Medulla oblongata (tissue), 1 donor: ENCODE results near the gene PCK2.

Experiments used
- DNase-seq: peaks from one replicate; pipeline ENCODE4 v3.0.0-alpha.2; 2015; ENCODE audit errors: extremely low spot score

The PCK2 gene

DNA sequence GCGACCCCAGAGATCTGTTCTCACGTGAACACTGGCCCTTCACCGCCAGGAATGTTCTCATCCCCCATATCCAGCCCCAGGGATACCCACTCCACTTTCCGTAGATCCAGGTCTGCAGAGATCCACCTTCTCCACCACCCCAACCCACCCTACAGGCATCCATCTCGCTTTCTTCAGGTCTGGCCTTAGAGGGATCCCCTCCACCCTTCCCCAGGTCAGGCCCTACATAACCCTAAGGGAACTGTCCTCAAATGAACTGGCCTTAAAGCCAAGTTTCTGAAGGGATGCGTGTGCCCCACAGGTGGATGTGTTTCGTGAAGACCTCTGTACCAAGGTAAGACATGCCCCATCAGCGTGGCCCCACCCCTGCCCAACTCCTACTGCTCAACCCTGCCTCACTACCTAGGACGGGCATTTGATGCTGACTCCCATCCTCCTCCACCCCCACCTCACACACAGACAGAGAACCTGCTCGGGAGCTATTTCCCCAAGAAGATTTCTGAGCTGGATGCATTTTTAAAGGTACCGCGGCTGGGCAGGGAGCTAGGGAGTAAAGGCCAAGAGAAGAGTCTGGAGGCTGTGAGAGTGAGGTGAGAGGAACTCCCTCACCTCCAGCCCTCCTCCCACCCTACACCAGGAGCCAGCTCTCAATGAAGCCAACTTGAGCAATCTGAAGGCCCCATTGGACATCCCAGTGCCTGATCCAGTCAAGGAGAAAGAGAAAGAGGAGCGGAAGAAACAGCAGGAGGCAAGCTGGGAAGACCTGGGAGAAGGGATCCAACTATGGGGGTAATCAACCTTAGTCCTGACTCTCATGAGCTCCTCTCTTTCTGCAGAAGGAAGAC lies 42.8 kb downstream of the PCK2 start:
- DNase-seq = no peak

DNA sequence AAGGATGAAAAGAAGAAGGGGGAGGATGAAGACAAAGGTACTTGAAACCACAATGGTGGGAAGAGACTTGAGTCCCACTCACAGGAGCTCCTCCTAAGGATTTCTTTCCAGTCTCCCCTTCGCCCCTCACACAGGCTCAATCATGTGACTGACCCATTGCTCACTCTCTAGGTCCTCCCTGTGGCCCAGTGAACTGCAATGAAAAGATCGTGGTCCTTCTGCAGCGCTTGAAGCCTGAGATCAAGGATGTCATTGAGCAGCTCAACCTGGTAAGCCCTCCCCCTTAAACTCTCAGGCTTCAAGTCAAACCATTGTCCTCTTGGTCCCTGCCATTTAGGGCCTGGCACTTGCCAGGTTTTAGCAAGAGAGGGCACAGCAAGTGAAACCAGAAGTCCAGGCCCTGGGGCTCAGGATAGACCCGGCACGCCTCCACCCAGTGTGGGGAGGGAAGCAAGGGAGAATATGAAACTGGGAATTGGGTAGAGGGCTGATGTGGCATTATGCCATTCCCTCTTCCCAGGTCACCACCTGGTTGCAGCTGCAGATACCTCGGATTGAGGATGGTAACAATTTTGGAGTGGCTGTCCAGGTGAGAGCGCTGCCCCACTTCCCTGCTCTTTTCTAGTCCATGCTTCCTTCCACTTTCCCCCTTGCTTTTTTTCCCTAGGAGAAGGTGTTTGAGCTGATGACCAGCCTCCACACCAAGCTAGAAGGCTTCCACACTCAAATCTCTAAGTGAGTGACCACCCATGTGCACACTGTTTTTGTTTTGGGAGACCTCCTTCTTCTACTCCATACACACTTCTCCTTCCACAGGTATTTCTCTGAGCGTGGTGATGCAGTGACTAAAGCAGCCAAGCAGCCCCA lies 43.7 kb downstream of the PCK2 start:
- DNase-seq = no peak

DNA sequence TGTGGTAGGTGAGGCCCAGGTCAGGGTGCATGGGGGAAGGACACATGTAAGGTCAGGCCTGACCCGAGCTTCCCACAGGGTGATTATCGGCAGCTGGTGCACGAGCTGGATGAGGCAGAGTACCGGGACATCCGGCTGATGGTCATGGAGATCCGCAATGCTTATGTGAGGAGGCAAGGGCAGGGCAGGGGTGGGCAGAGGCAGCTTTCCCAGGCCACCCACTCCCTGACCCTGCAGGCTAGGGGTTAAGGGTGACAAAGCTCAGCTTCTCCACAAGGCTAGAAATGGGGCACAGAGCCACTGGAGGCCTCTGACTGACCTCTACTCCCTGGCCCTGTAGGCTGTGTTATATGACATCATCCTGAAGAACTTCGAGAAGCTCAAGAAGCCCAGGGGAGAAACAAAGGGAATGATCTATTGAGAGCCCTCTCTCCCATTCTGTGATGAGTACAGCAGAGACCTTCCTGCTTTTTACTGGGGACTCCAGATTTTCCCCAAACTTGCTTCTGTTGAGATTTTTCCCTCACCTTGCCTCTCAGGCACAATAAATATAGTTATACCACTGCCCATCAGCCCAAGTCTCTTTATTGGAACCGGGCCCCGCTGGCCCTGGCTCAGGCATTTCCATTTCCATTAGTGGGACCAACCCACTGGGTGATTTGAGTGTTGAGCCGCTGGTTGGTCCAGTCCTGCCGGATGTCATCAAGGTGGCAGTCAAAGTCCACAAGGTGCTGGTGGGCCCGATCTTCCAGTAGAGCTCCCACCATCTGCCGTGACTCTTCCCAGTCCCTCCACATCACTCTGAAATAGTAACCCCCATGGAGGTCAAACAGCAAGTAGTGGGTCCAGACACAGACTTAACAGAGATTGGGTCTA lies 44.5 kb downstream of the PCK2 start:
- DNase-seq = no peak

DNA sequence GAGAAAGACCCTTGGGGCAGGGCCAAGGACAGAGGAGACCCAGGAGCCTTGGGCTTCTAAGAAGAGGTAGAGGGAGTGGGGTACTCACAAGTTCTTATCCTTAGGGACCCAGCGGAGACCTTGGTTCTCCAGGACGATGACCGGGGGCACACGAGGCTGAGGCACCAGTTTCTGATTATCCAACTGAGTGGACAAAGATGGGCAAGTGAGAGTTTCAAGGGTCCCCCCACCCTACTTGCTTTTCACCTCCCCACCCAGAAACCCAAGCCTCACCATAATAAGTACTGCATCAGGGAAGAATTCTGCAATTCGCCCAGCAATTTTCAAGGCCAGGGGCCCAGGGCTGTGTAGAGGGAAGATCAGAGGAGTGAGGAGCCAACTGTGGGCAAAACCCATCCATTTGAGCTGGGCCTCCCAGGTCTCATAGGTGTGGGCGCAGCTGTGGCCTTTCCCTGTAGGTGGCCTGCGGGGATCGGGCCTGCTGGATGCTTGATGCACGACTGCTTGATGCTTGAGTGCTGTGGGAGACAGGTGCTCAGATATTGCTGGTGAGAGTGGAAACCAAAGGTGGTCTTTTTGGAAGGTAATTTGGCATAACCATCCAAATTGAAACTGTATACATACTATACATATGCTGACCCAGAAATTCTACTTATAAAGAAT lies 45.3 kb downstream of the PCK2 start:
- DNase-seq = no peak

DNA sequence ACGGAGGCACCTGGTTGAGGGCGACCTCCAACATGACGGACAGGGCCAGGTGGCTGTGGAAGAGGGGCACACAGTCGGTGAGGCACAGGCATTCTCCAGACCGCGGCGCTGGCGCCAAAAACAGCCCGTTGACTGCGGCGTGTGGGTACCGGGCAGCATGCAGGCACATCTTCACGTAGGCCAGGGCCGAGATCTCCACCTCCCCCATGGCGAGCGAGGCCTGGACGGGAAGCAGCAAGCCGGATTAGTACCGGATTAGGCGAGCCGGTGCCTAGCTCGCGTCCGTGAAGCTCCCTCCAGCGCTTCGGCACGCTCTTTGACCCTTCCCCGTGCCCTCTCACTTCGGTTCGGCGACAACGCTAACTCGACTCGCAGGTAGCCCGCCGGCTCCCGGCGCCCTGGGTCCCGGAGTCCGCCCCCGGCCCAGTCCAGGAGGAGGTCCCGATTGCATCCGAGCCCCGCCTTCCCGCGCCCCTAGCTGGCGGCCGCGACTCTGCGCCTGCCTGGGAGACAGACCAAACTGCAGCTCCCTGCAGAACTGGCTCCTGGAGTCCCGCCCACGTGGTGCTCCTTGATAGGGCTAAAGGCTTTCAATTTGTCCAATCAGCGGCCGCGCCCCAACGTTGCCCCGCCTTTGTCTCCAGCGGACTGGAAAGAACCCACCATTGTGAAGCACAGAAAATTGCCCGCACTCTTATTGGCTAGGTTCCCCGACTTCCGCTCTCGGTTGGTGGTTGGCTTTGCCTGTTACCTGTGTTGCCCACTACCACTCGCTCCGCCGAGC lies 47.2 kb downstream of the PCK2 start, which contains the start of gene EMC9:
Gene EMC9 (minus strand): TSS at position 495 of the 784 bp plus-strand sequence. CDS start 287 bp downstream, at position 208.
- DNase-seq = peak; percentile 100

DNA sequence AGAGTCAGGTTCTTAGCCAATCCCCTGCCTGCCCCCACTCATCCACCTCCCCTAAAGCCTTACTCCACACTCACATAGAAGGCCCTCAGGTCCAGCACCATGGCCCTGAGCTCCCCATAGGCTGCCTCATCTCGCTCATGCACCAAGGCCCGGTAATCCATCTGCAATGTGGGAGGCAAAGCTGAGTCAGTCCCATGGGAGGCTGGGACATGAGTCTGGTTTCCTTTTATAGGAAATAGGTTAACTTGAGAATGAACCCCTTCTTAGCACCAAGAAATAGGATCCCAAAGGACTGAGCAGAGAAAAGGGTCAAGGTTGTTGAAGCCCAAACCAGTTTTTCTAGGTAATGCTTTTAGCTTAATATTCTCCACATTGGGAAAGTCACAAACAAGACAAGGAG lies 49.4 kb downstream of the PCK2 start:
- DNase-seq = no peak

DNA sequence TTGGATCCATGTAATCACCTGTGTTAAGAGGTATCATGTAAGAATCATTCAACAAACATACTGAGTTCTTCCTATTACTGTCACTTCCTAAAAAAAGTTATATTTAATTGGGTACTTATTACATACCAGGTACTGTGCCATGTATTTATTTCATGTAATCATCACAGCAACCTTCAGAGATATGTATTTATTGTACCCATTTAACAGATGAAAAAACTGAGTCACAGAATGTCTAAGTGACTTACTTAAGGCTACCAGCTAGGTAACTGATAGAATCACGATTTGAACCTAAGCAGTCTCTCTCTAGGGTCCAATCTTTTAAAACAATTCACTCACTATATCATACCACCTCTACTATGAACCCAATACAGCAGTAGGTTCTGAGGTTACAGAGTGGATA lies 50.3 kb downstream of the PCK2 start:
- no peak for DNase-seq

DNA sequence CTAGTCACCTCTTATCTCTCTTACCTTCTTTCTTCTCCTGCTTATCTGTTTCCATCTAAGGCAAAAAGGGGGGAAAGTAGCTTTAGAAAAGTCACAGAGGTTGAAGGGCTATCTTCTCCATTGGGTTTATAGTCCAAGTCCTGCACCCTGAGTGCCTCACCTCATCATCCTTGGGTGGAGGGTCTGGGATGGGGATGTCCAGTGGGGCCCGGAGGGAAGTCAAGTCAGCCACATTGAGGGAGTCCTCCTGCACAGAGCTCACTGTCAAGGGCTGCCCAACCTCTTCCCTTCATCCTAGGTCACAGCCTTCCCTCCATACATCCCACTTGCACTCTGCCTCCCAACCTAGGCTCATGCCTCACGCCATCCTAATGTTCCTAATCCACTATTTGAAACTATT lies 51.1 kb downstream of the PCK2 start:
- no peak for DNase-seq

DNA sequence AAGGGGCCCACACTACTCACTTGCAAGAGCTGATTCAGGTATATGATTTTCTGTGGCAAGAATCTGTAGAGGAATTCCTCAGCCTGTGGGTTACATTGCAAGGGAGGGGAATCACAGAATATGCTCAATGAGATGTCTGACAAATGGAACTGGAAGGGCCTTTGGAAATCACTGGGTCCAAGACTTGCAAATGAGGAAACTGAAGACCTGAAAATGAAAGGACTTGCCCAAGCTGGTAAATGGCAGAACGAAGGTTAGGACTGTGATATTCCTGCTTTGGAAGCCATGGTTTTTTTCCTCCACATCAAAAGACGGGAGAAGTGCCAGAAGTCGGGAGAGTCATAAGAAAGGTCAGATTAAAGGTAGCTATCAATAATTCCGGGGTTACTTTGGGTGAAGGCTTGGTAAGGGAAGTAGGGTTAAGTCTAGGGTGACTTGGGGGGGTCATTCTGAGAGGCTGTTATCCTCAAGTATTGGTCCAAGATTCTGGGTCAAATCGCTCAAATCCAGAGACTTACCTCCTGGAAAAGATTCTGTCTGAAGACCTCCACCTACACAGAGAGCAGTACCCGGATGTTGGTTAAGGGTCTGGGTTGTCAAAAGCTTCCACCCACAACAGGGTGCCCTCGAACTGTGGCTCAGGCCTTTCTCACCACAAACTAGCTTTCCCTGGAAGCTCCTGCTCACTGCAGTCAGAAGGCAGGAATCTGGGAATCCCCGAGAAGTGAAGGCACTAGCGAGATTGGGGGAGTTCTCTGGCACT lies 51.8 kb downstream of the PCK2 start:
- DNase-seq = no peak

DNA sequence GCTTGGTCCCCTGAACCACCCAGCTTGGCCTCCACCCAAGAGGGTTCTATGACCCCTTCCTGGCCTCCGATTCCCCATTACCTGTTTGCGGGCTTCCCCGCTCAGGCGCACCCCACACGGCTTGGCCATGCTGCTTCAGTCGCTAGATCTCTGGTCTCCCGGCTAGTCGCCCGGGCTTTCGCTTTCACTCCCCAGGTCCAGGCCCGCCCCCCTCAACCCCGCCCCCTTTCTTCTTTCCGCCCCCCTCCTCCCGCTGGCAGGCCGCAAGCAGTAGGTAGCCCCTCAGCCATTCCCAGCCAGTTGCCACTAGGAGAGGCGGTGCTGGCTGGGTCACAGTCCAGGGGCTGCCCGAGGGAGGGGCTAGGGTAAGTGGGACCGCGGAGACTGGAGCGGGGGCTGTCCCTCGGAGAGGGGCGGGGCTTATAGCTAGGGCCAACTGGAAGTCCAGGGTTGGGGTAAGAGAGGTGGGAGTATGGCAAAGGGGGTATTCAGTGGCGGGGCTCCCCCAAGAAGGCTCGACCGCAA lies 52.4 kb downstream of the PCK2 start, which contains the start of gene PSME2:
Gene PSME2 (minus strand): TSS at position 158 of the 525 bp plus-strand sequence. CDS start 29 bp downstream, at position 129.
- peak; percentile 93 for DNase-seq

DNA sequence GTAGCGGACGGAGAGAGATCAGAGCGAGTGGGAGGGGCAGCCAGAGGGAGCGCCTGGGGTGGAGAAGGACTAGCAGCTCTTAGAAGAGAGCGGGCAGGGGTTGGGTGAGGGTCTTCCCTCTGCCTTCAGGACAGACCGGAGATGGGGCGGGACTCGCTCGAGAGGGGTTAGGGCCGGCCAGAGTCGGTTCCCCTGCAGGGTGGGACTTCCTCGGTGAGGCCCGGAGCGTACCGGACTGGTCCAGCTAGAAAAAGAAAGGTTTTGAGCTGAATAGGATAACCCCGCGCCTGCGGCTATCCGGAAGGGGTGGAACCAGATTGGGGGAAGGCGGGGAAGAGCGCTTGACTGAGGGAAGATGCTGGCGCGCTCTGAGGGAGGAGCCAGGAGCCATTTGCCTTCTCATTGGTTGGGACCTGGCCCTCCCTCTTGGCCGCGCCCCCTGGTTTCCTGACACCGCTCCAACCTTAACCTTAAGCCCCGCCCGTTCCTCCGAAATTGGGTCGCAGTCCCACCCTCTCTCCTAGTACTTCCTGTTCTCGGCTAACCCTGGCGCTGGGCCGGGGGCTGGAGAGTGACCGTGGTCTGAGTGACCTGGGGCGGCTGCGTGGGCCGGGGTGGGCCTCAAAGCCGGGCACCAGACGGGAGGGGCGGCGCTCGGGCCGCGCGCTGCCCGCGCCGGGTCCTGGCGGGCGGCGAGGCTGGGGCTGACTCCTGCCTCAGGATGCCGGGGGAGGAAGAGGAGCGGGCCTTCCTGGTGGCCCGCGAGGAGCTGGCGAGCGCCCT lies 53.1 kb downstream of the PCK2 start, which contains the start of gene RNF31:
Gene RNF31 (plus strand): TSS at position 521 of the 783 bp plus-strand sequence. CDS start 201 bp downstream, at position 722.
- peak; percentile 100 for DNase-seq

DNA sequence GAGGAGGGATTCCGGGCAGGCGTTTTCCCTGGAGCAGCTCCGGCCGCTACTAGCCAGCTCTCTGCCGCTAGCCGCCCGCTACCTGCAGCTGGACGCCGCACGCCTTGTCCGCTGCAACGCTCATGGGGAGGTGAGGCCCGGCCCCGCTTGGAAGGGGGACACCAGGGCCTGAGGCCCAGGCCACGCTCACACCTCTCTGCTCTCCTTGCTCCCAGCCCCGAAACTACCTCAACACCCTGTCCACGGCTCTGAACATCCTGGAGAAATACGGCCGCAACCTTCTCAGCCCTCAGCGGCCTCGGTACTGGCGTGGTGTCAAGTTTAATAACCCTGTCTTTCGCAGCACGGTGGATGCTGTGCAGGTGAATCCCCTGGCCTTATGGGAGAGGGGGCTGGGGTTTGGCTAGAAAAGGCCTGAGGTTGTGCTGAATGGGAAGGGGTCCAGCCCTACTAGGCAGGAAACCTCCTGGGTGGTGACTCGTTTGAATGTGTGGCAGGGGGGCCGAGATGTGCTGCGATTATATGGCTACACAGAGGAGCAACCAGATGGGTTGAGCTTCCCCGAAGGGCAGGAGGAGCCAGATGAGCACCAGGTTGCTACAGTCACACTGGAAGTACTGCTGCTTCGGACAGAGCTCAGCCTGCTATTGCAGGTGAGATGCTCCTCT lies 53.8 kb downstream of the PCK2 start:
- no peak for DNase-seq

DNA sequence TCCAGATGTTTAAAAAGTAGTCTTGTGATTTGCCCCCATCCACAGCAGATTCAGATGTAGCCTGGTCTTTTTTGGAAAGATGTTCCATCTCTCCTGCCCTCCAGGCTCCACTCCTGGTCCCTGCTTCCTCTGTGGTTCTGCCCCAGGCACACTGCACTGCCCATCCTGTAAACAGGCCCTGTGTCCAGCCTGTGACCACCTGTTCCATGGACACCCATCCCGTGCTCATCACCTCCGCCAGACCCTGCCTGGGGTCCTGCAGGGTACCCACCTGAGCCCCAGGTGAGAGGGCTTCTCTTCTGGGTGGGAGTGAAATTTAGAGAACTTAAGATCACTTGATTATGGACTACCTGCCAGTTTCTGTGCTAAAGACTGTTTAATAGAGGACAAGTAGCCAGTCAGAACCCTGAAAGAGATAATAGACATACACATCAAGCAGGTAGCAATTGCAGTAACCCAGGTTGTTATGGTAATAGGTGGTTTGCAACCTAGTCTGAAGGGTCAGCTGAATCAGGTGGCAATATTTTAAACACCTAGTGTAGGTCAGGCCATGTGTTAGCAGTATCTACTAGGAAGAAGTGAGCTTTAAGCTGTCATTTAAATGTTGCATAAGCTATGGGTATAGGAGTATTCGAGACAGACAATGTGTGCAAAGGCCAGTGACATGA lies 55.3 kb downstream of the PCK2 start:
- DNase-seq = no peak

DNA sequence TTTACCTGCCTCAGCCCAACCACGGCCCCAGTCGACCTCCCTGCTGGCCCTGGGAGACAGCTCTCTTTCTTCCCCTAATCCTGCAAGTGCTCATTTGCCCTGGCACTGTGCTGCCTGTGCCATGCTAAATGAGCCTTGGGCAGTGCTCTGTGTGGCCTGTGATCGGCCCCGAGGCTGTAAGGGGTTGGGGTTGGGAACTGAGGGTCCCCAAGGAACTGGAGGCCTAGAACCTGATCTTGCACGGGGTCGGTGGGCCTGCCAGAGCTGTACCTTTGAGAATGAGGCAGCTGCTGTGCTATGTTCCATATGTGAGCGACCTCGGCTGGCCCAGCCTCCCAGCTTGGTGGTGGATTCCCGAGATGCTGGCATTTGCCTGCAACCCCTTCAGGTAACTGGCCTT lies 56.0 kb downstream of the PCK2 start:
- DNase-seq = no peak

DNA sequence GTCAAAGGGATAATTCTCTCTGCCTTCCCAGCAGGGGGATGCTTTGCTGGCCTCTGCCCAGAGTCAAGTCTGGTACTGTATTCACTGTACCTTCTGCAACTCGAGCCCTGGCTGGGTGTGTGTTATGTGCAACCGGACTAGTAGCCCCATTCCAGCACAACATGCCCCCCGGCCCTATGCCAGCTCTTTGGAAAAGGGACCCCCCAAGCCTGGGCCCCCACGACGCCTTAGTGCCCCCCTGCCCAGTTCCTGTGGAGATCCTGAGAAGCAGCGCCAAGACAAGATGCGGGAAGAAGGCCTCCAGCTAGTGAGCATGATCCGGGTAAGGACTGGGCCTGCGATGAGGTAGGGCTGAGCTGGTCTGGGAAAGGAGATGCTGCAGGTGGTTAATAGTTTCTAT lies 56.5 kb downstream of the PCK2 start:
- DNase-seq = no peak

DNA sequence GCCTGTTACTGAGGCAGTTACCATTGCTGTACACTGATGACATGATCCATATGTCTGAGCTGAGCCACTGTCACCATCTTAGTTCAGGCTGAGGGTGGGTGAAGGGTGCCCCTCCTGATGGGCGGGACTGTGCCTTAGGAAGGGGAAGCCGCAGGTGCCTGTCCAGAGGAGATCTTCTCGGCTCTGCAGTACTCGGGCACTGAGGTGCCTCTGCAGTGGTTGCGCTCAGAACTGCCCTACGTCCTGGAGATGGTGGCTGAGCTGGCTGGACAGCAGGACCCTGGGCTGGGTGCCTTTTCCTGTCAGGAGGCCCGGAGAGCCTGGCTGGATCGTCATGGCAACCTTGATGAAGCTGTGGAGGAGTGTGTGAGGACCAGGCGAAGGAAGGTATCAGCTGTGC lies 56.9 kb downstream of the PCK2 start:
- DNase-seq = no peak

DNA sequence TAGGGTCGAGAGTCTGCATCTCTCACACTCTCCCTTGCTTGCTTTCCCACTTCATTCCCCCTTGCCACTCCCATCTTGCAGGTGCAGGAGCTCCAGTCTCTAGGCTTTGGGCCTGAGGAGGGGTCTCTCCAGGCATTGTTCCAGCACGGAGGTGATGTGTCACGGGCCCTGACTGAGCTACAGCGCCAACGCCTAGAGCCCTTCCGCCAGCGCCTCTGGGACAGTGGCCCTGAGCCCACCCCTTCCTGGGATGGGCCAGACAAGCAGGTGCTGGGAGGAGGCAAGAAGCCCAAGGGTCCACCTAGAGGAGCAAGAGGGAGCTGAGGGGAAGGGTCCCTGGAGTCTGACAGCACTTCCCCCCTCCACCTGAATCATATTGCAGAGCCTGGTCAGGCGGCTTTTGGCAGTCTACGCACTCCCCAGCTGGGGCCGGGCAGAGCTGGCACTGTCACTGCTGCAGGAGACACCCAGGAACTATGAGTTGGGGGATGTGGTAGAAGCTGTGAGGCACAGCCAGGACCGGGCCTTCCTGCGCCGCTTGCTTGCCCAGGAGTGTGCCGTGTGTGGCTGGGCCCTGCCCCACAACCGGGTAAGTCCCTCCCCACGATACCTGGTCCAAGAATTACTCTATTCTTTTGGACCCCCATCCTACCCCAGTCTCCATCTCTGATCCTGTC lies 57.4 kb downstream of the PCK2 start:
- DNase-seq = no peak
